Astrocyte (in vitro differentiated cells and primary cell): ENCODE measurements around the gene PPFIA1. TPM values are rescaled to one million over a fixed set of nuclear protein-coding genes. Genes with fewer than 3 reads are reported as not detected.
A peak's percentile ranks its signal among the peaks of the same experiment; 100 is the strongest.

Experiments used
- DNase-seq: peaks from one replicate; pipeline ENCODE4 v3.0.0-alpha.2; 2010; ENCODE audit warnings: low read depth
- FAIRE-seq: peaks from 2 replicates; lab custom pipeline; 2011; peaks lifted over from hg19 to GRCh38; lab: Jason Lieb, UNC
- H2AFZ ChIP-seq: 2 replicates; pipeline ENCODE4 v1.6.0; 2012; ENCODE audit warnings: low read depth, low read length, inconsistent platforms
- H3K27ac ChIP-seq: 2 replicates; pipeline ENCODE4 v1.5.1; 2011; ENCODE audit warnings: low read depth, low read length, inconsistent platforms
- H3K27me3 ChIP-seq: 2 replicates; pipeline ENCODE4 v1.6.0; 2011; ENCODE audit warnings: low read length, inconsistent platforms; ENCODE audit not compliant: insufficient read depth
- H3K36me3 ChIP-seq: 2 replicates; pipeline ENCODE4 v1.5.1; 2011; ENCODE audit warnings: low read length, inconsistent platforms; ENCODE audit not compliant: insufficient read depth
- H3K4me1 ChIP-seq: 2 replicates; pipeline ENCODE4 v1.5.1; 2011; ENCODE audit warnings: low read length, inconsistent platforms; ENCODE audit not compliant: insufficient read depth
- H3K4me2 ChIP-seq: 2 replicates; pipeline ENCODE4 v1.6.0; 2012; ENCODE audit warnings: low read length, inconsistent platforms
- H3K4me3 ChIP-seq: 2 replicates; pipeline ENCODE4 v1.5.1; 2011; ENCODE audit warnings: low read depth, mild to moderate bottlenecking, low read length, inconsistent platforms; ENCODE audit not compliant: insufficient read depth
- H3K79me2 ChIP-seq: 2 replicates; pipeline ENCODE4 v1.6.0; 2012; ENCODE audit warnings: mild to moderate bottlenecking, low read length, inconsistent platforms; ENCODE audit not compliant: insufficient read depth
- H3K9ac ChIP-seq: 2 replicates; pipeline ENCODE4 v1.6.0; 2012; ENCODE audit warnings: mild to moderate bottlenecking, low read length, inconsistent platforms
- H3K9me3 ChIP-seq: 2 replicates; pipeline ENCODE4 v1.5.1; 2012; ENCODE audit warnings: low read depth, mild to moderate bottlenecking, low read length, inconsistent platforms; ENCODE audit not compliant: insufficient read depth
- H4K20me1 ChIP-seq: 2 replicates; pipeline ENCODE4 v1.6.0; 2012; ENCODE audit warnings: low read length, inconsistent platforms; ENCODE audit not compliant: insufficient read depth
- H3K27ac Mint-ChIP-seq: one replicate; pipeline ENCODE4 v1.8.0; 2021; ENCODE audit warnings: mild to moderate bottlenecking, mixed read lengths; ENCODE audit not compliant: unreplicated experiment
- H3K27me3 Mint-ChIP-seq: one replicate; pipeline ENCODE4 v1.8.0; 2021; ENCODE audit warnings: low read depth, mixed read lengths; ENCODE audit not compliant: unreplicated experiment
- H3K36me3 Mint-ChIP-seq: one replicate; pipeline ENCODE4 v1.8.0; 2021; ENCODE audit warnings: low read depth, mixed read lengths; ENCODE audit not compliant: unreplicated experiment
- H3K4me1 Mint-ChIP-seq: one replicate; pipeline ENCODE4 v1.8.0; 2021; ENCODE audit warnings: low read depth, mixed read lengths; ENCODE audit not compliant: unreplicated experiment
- H3K4me3 Mint-ChIP-seq: one replicate; pipeline ENCODE4 v1.8.0; 2021; ENCODE audit warnings: mild to moderate bottlenecking, moderate library complexity, mixed read lengths; ENCODE audit not compliant: unreplicated experiment
- H3K9me3 Mint-ChIP-seq: one replicate; pipeline ENCODE4 v1.8.0; 2021; ENCODE audit warnings: mild to moderate bottlenecking, mixed read lengths; ENCODE audit not compliant: unreplicated experiment
- CTCF ChIP-seq: IDR thresholded peaks from 2 replicates; pipeline ENCODE4 v1.5.1; 2011; ENCODE audit warnings: low read depth, mild to moderate bottlenecking, inconsistent platforms, low read length, moderate library complexity; ENCODE audit not compliant: insufficient read depth
- EZH2 ChIP-seq: IDR thresholded peaks from 2 replicates; pipeline ENCODE4 v1.6.1; 2012; ENCODE audit warnings: mild to moderate bottlenecking, low read length, inconsistent platforms; ENCODE audit not compliant: insufficient read depth
- total RNA-seq: library from RNA; stranded (reverse); gene quantifications from 2 replicates; pipeline ENCODE4 v1.2.1, GENCODE V29; 2021

Gene PPFIA1
- total RNA-seq, 1 donor from 2014 or later, result 54.7 TPM

DNA sequence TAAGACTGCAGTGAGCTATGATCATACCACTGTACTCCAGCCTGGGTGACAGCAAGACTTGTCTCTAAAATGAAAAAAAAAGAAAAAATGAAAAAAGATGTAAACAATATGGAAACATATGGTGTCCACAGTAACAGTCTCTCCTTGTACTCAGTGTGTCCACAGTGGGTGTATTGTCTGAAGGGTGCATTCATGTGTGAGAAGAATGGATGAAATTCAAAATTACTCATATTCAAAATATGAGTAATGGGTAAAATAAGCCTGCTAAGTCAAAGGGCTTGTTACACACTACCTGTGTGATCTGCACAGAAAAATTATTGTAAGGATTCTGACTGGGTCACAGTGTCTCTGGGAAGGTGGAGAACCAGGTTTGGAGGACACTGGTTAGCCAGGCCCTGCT, 26.9 kb downstream of the PPFIA1 start:
- Histone ChIP-seq H3K4me3 (no peak overlapping the region), H3K79me2 (peaks cover 55% of the 10 kb centered on the region), H3K4me1 (peaks cover 29% of the 10 kb centered on the region), H3K9me3 (no peaks in the 10 kb centered on the region), H4K20me1 (peaks cover 46% of the 10 kb centered on the region), H3K4me2 (peak overlapping the region; percentile 40), H3K27me3 (no peaks in the 10 kb centered on the region), H2AFZ (no peak overlapping the region), H3K9ac (peak overlapping the region; percentile 64), H3K27ac (peak overlapping the region; percentile 83), H3K36me3 (peaks cover 12% of the 10 kb centered on the region)
- Mint-ChIP-seq H3K9me3 (peaks cover 3% of the 10 kb centered on the region), H3K4me1 (peaks cover 29% of the 10 kb centered on the region), H3K27me3 (no peaks in the 10 kb centered on the region), H3K4me3 (no peak overlapping the region), H3K36me3 (peaks cover 35% of the 10 kb centered on the region), H3K27ac (peak overlapping the region; percentile 72)
- TF ChIP-seq EZH2 (no peak), CTCF (no peak)
- FAIRE-seq (no peak), DNase-seq (peak; percentile 50)

DNA sequence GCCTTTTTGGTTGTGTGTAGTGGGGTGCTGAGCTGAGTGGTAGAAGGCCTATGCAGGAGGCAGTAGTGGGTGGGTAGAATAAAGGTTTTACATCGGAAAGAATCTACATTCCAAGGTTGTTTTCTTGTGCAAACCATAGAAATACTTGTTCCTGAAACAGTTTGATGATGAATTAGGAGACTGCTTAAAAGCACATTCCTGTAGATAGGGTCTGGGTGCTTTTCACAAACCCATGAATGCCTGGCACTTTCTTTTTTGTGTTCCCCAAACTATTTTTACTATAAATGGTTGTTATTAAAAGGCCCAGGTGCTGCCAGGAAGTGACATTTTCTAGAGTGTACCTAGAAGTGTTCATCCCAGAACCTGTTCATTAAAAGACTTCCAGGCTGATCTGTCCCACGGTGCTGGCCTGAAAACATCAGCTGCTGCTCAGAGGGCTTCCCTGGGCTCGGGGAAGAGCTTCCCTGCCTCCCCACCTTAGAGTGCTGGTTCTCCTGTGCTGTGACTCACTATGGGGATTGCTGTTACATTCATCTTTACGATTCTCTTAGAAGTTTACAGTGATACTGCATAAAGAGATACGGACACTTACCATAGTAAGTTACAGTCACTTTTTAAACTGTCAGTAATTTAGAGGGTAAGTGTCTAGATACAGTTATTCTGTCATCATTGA, 27.9 kb downstream of the PPFIA1 start:
- DNase-seq, result peak; percentile 72
- H3K9me3 ChIP-seq, result no peaks in the 10 kb centered on the region
- no peak for FAIRE-seq
- H3K4me1 ChIP-seq, result peaks cover 36% of the 10 kb centered on the region
- Mint-ChIP-seq H3K27me3 (no peaks in the 10 kb centered on the region), H3K4me3 (no peak overlapping the region), H3K27ac (peak overlapping the region; percentile 38), H3K9me3 (peaks cover 3% of the 10 kb centered on the region), H3K36me3 (peaks cover 31% of the 10 kb centered on the region), H3K4me1 (peaks cover 35% of the 10 kb centered on the region)
- peak overlapping the region; percentile 83 for H3K27ac ChIP-seq
- no peak overlapping the region for H2AFZ ChIP-seq
- peaks cover 52% of the 10 kb centered on the region for H3K79me2 ChIP-seq
- no peaks in the 10 kb centered on the region for H3K27me3 ChIP-seq
- H3K36me3 ChIP-seq, result peaks cover 6% of the 10 kb centered on the region
- H3K4me2 ChIP-seq, result peak overlapping the region; percentile 40
- H3K4me3 ChIP-seq, result no peak overlapping the region
- H3K9ac ChIP-seq, result peak overlapping the region; percentile 64
- H4K20me1 ChIP-seq, result peaks cover 46% of the 10 kb centered on the region
- TF ChIP-seq EZH2 (no peak), CTCF (no peak)

GRCh38 chr11:70299636-70300035, 29.1 kb downstream of the PPFIA1 start:
- Histone ChIP-seq H3K79me2 (peaks cover 51% of the 10 kb centered on the region), H4K20me1 (peaks cover 46% of the 10 kb centered on the region), H3K9ac (peak overlapping the region; percentile 20), H3K27ac (no peak overlapping the region), H3K36me3 (no peaks in the 10 kb centered on the region), H3K4me2 (no peak overlapping the region), H3K4me3 (no peak overlapping the region), H3K9me3 (no peaks in the 10 kb centered on the region), H2AFZ (no peak overlapping the region), H3K27me3 (no peaks in the 10 kb centered on the region), H3K4me1 (peaks cover 38% of the 10 kb centered on the region)
- Mint-ChIP-seq H3K4me3 (no peak overlapping the region), H3K27ac (peak overlapping the region; percentile 55), H3K36me3 (peaks cover 26% of the 10 kb centered on the region), H3K4me1 (peaks cover 35% of the 10 kb centered on the region), H3K27me3 (no peaks in the 10 kb centered on the region), H3K9me3 (no peaks in the 10 kb centered on the region)
- TF ChIP-seq CTCF, result no peak
- no peak for TF ChIP-seq EZH2
- FAIRE-seq (no peak), DNase-seq (no peak)
